H4 (cell line): ENCODE data around the gene DLGAP1. TPM values are rescaled to one million over a fixed set of nuclear protein-coding genes. Genes with fewer than 3 reads are reported as not detected.

ENCODE experiments used
- DNase-seq: peaks from one replicate; pipeline ENCODE4 v3.0.0-alpha.2; 2015; ENCODE audit warnings: low spot score
- total RNA-seq: library from RNA; depleted of rRNA; stranded (reverse); fragments of >200 nt; shearing (Covaris generic); gene quantifications from 2 replicates; pipeline ENCODE4 v1.2.3, GENCODE V29; 2014

DLGAP1 gene
- total RNA-seq, 1 experiment from 2014 or later = not detected

DNA sequence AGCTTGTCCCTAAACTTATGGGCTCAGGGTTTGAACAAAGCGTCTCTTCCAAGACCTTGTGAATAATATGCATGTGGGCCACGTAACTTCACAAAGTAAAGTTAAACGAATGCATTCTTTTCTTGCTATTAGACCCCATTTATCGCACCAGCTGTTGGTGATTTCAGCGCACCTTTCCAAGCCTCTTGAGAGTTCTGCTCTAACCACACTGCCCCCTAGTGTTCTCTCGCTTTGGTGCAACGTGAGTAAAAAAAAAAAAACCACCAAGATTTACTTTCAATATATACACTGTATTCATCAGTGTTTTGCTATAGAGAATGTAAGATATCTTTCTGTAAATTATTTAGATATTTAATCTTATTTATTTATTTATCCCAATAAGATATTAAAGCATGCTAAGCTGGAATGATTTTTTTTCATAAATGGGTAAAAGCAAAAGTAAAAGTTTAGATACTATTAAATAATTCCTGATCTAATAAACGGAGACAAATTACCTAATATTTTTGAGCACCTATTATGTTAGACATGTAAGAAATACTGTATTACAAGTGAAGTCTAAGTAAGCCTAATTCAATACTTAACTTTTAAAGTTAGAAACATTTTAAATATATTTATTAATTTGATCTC, 459.5 kb downstream of the DLGAP1 start:
- peak; percentile 52 for DNase-seq

GRCh38 chr18:3993941-3994687, 461.0 kb downstream of the DLGAP1 start:
- no peak for DNase-seq

DNA sequence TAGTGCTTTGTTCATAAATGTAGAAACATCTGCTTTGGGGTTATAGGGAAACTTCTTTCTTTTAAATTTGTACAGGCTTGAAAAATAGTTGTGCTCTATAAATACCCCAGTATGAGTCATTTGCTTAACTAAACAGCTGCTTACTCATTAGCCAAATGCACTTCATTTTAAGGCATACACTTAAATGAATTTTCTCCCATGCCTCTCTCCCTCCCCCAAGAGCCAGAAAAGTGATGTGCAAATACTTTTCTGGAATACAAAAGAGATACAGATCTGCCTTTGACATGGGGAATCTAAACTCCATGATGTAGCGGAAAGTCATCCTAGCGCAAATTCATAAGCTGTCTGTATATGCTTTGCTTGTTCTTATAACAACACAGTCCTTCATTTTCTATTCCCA, 469.4 kb downstream of the DLGAP1 start:
- peak; percentile 77 for DNase-seq

- DNase-seq = no peak
Observed at GRCh38 chr18:3985020-3985419, 470.1 kb downstream of the DLGAP1 start.

GRCh38 chr18:3984163-3984757, 470.8 kb downstream of the DLGAP1 start:
- DNase-seq = no peak

GRCh38 chr18:3983351-3983969, 471.6 kb downstream of the DLGAP1 start:
- peak; percentile 75 for DNase-seq

GRCh38 chr18:3982541-3982940, 472.6 kb downstream of the DLGAP1 start:
- no peak for DNase-seq

DNA sequence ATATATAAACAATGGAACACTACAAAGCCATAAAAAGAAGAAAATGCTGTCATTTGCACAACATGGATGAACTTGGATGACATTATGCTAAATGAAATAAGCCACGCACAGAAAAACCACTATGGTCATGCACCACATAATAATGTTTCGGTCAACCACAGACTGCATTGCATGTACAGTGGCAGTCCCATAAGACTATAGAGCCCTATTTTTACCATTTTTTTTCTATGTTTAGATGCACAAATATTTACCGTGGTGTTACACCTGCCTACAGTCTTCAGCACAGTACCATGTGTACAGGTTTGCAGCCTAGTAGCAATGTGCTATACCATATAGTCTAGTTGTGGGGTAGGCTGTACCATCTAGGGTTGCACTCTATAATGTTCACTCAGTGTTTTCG, 476.1 kb downstream of the DLGAP1 start:
- no peak for DNase-seq

DNA sequence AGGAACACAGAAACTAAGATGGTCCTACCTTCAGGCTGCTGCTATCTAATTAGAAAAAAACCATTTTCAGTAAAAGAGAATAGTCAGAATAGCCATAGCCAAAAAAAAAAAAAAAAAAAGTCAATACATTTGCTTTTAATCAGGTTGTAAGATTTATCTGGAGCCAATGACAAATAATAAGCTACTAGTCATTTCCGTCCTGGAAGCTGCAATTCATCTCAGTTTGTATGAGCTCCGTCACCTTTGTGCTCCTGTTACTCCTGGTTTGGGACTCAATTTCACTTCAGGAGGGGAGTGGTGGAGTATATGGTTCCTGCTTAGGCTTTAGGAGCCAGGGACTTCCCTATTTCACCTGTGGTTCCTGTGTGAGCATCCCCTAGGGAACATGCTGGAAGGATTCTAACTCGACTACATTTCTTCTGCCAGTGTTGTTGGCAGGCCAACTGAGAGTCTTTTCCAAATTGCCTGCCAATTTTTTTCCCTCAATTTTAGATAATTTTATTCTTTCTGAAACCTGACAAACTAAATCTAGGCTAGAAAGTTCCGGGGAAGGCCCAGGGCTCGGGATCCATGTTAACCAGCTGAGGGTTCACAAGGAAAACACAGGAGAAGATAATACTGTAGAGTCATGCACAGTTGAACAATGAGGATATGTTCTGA, 481.8 kb downstream of the DLGAP1 start:
- no peak for DNase-seq

DNA sequence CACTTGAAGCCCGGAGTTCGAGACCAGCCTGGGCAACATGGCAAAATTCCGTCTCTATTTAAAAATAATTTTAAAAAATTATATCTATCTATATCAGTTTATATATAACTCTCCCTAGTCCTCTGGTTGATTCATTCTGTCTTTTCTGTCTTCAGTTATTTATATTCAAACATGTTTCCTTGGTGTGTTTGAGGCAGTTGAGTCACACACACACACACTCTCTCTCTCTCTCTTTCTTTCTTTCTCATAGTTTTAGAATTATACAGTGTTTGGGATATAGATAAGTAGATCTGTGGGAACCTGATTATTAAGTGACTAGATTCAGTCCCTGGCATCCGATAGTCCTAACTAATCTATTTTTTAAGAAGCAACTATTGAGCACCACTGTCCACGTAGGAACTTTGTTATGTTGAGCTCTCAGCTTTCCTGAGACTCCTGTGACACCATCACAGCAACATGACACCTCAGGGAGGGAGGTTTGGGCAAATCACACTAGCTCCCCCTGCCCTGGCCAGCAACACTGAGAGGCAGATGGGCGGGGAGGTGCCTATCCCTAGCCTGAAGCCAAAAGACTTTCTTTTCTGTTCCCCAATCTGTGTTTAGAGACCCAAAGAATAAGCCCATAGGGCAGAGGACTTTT, 482.7 kb downstream of the DLGAP1 start:
- DNase-seq = no peak

DNA sequence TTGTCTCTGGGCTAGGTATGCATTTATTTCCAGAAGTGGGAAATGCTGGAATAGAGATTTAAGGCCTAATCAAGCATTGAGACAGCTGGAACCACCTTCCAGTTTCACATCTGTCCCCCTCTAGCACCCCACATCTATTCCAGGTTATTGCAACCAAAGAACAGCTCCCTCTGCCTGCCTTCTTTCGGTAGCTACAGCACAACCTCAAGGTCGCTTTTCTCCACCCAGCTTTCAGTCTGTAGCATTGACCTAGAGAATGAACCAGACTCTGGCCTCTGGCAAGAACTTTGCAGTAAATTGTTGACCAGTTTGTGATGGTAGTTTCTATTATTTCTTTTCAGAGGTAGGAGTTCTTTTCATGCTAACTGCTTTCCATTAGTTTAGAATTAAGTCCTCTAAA, 484.2 kb downstream of the DLGAP1 start:
- no peak for DNase-seq

DNA sequence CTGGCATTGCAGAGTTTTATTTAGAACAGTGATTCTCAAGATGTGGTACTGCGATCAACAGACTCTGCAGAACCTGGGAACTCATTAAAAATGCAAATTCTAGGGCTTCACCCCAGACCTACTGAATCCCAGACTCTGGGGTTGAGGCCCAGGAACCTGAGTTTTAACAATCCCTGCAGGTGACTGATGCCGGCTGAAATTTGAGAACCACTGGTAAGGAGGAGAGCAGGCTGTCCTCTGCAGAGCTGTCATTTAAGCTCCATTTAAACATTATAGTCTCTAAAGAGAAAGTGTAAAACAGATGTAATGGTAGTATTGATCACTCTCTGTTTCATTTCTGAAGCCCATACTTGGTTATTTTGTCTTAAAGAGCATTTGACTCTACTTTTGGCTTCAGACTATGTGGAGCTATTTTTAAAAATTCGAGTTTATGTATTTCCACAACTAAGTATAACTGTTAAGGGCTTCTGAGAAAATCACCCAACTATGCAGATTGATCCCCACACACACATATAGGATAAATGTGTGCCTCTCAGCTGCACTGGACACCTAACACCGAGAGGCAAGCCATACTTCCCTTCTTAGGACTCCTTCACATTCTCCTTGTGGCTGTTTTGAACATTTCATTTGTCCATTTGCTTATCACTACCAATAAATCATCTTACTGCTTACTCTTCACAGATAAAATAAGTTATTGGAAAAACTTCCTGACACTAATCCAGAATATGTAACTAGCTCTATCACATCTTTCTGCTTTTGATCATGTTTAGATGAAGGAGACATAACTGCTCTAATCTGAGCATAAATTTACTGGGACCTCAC, 487.5 kb downstream of the DLGAP1 start:
- no peak for DNase-seq

DNA sequence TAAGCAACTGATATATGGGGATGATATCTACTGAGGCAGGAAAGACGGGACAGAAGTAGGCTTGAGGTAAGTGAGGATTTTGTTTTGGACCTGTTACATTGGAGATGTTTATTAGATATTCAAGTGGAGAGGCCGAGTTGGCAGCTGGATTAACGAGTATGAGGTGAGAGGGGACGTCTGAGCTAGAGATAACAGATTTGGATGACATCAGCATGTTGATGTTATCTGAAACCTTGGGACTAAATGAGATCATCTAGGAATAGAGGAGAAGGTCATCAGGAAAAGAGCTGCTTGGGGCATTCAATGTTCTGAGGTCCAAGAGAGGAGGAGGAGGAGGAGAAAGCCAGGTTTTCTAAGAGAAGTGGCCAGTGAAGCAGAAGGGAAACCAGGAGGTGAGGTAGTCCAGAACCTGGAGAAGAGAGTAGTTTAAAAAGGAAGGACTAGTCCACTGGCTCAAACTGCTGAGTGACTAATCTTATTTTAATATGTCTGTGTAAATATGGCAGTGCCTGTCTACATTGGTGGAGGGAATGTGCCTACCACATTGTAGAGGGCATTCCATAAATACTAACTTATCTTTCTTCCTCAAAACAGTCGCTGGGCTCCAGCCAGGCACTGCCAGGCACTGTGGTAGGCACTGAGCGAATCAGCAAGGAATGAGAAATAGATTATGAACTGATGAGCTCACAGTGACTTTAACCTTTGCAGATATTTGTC, 488.3 kb downstream of the DLGAP1 start:
- peak; percentile 52 for DNase-seq

- no peak for DNase-seq
Observed at GRCh38 chr18:3966246-3966641, 488.9 kb downstream of the DLGAP1 start.

DNA sequence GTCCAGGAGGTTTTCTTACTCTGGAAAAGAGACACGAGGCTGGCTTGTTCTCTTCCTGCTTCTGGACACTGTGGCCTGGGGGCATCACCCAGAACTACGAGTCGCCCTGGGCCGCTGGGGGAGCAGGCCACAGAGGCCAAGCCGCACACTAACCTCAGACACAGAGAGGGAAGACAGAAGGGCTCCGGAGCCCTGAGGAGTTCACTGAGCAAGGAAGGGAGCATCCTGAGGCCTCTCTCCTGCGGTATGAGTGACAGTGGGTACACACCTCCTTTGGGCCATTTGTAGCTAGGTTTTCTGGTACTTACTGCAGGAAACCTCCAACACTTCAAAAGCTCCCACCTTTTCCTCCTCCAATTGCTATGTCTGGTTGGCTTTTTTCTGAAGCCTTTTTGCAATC, 494.1 kb downstream of the DLGAP1 start:
- DNase-seq = no peak

DNA sequence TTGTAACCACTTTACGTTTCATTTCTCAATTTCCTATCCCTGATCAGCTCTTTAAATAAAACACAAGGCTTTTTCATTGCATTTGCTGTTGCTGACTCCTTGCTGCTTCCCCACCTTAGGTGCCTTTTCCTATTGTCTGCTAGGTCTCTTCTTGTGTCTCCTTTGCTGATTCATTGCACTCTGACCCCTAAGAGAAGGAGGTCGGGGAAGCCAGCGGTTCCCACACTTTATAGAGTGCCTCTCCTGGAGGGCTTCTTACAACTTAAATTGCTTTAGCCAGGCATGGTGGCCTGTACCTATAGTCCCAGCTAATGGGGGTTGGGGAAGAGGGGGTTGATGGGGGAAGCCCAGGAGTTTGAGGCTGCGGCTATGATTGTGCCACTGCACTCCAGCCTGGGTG, 495.0 kb downstream of the DLGAP1 start:
- no peak for DNase-seq

GRCh38 chr18:3952031-3952430, 503.1 kb downstream of the DLGAP1 start:
- DNase-seq = no peak

GRCh38 chr18:3950668-3951404, 504.3 kb downstream of the DLGAP1 start:
- no peak for DNase-seq

GRCh38 chr18:3948958-3949357, 506.1 kb downstream of the DLGAP1 start:
- DNase-seq = no peak
